Endothelial cell (in vitro differentiated cells): ENCODE results near the gene GIPC1. TPM values are rescaled to one million over a fixed set of nuclear protein-coding genes. Genes with fewer than 3 reads are reported as not detected.

ENCODE experiments used
- DNase-seq: peaks from one replicate; pipeline ENCODE4 v3.0.0; 2021; ENCODE audit warnings: low spot score
- H3K27ac Mint-ChIP-seq: one replicate; pipeline ENCODE4 v1.8.0; 2021; ENCODE audit warnings: mixed read lengths, inconsistent platforms; ENCODE audit not compliant: unreplicated experiment
- H3K27me3 Mint-ChIP-seq: one replicate; pipeline ENCODE4 v1.8.0; 2021; ENCODE audit warnings: mild to moderate bottlenecking, moderate library complexity, mixed read lengths, inconsistent platforms; ENCODE audit not compliant: unreplicated experiment
- H3K36me3 Mint-ChIP-seq: one replicate; pipeline ENCODE4 v1.8.0; 2021; ENCODE audit warnings: mild to moderate bottlenecking, low read depth, mixed read lengths, inconsistent platforms; ENCODE audit not compliant: unreplicated experiment
- H3K4me1 Mint-ChIP-seq: one replicate; pipeline ENCODE4 v1.8.0; 2021; ENCODE audit warnings: mild to moderate bottlenecking, mixed read lengths, inconsistent platforms; ENCODE audit not compliant: unreplicated experiment
- H3K4me3 Mint-ChIP-seq: one replicate; pipeline ENCODE4 v1.8.0; 2021; ENCODE audit warnings: mild to moderate bottlenecking, mixed read lengths, inconsistent platforms; ENCODE audit not compliant: unreplicated experiment
- H3K9me3 Mint-ChIP-seq: one replicate; pipeline ENCODE4 v1.8.0; 2021; ENCODE audit warnings: mixed read lengths, inconsistent platforms; ENCODE audit not compliant: unreplicated experiment
- total RNA-seq: library from RNA; stranded (reverse); fragmentation: NEBNext Ultra II Directional; extraction: Animal tissue kit (Norgen Biotek cat#: 25700); gene quantifications from one replicate; pipeline ENCODE4 v1.2.1, GENCODE V29; 2021; ENCODE audit not compliant: unreplicated experiment
- TF ChIP-seq, protein P1 (sequence below): fragments of 200-600 bp; sonication (generic); IDR thresholded peaks from one replicate; pipeline ENCODE4 v1.5.0; 2021; ENCODE audit warnings: antibody characterized with exemption; ENCODE audit not compliant: unreplicated experiment

GIPC1 gene
- total RNA-seq, 1 donor from 2014 or later, result 106 TPM

DNA sequence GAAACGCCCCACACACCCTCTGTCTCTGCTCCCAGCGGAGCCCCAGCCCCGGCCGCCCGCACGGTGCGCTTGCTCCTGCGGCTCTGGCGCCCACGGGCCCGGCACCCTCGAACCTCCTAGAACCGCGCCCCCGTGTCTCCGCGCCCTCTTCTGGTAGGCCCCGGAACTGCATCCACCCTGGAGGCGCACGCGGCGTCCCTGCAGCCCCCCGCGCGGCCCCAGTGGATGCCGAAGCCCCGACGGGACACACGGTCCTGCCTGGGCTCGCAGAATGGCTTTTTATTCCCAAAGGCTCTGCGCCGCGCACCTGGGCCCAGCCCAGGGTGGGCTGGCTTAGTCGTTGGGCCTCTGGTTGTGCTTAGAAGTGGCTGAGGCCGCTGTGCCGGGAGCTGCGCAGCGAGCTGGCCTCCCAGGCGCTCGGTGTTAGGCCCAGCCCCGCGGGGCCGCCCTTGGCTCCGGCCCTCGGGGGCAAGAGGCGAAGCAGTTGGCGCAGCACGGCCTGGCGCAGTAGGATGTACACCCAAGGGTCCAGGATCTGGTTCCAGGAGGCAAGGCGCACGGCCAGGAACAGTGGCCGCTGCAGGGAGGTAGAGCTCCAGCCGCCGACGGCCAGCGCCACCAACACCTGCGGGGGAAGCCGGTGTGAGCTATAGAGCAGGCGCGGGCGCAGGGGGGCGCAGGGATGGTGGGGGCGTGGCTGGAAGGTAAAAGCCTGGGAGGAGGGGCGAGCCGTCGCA lies 23.6 kb downstream of the GIPC1 start:
- Mint-ChIP-seq H3K4me3 (no peak overlapping the region), H3K27me3 (peaks cover 33% of the 10 kb centered on the region), H3K36me3 (peaks cover 17% of the 10 kb centered on the region), H3K9me3 (no peaks in the 10 kb centered on the region), H3K27ac (no peak overlapping the region), H3K4me1 (peaks cover 13% of the 10 kb centered on the region)
- DNase-seq, result peak; percentile 87
- TF ChIP-seq, protein P1, sequence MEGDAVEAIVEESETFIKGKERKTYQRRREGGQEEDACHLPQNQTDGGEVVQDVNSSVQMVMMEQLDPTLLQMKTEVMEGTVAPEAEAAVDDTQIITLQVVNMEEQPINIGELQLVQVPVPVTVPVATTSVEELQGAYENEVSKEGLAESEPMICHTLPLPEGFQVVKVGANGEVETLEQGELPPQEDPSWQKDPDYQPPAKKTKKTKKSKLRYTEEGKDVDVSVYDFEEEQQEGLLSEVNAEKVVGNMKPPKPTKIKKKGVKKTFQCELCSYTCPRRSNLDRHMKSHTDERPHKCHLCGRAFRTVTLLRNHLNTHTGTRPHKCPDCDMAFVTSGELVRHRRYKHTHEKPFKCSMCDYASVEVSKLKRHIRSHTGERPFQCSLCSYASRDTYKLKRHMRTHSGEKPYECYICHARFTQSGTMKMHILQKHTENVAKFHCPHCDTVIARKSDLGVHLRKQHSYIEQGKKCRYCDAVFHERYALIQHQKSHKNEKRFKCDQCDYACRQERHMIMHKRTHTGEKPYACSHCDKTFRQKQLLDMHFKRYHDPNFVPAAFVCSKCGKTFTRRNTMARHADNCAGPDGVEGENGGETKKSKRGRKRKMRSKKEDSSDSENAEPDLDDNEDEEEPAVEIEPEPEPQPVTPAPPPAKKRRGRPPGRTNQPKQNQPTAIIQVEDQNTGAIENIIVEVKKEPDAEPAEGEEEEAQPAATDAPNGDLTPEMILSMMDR, result peak; percentile 98

DNA sequence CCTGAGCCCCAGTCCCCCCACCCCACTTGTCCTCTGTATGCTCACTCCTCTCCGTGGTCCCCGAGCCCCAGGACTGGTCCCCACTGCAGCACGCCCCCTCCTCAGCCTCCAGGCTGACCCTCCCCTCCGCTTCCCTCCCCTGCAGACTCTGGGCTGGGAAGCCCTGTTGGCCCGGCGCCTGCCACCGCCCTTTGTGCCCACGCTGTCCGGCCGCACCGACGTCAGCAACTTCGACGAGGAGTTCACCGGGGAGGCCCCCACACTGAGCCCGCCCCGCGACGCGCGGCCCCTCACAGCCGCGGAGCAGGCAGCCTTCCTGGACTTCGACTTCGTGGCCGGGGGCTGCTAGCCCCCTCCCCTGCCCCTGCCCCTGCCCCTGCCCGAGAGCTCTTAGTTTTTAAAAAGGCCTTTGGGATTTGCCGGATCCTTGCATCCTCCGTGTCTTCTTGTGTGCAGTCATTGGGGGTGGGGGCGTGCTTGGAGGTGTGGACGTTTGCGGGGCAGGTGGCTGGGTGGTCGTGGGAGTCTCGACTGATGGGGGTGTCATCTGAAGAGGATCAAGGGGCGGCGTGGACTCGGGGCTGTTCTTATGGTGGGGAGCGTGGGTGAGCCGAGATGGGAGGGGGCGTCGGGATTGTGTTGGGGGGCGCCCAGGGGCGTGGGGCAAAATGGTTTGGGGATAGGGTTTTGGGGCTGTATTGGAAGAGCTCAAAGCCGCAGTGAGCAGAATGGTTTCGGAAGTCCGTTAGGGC lies 24.3 kb downstream of the GIPC1 start:
- TF ChIP-seq, protein P1, result no peak
- no peak for DNase-seq
- H3K4me1 Mint-ChIP-seq, result peaks cover 12% of the 10 kb centered on the region
- H3K9me3 Mint-ChIP-seq, result no peaks in the 10 kb centered on the region
- peaks cover 32% of the 10 kb centered on the region for H3K27me3 Mint-ChIP-seq
- H3K27ac Mint-ChIP-seq, result no peak overlapping the region
- H3K4me3 Mint-ChIP-seq, result peak overlapping the region; percentile 47
- peaks cover 15% of the 10 kb centered on the region for H3K36me3 Mint-ChIP-seq

DNA sequence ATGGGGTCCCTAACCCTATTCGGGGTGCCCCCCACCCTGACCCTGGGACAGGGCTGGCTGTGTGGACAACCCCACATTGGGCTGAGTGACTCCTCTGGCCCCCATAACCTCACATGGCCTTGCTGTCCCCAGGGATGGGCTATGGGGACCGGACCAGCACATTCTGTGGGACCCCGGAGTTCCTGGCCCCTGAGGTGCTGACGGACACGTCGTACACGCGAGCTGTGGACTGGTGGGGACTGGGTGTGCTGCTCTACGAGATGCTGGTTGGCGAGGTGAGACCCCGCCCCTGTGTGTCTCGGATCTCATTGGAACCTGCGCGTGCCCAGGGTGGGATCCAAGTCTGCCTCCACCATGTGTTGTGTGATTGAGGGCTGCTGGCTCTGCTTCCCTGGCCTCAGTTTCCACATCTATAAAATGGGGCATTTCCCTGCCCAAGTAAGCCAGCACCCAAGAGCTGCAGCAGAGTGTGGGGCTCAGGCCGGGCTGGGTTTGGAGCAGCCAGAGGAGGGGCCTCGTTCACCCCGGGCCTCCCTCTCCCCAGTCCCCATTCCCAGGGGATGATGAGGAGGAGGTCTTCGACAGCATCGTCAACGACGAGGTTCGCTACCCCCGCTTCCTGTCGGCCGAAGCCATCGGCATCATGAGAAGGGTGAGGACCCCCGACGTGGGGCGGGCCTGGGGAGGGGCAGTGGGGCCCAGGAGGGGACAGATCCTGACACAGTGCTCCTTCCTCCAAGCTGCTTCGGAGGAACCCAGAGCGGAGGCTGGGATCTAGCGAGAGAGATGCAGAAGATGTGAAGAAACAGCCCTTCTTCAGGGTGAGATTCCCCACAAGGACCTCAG lies 25.7 kb downstream of the GIPC1 start:
- TF ChIP-seq, protein P1, result no peak
- Mint-ChIP-seq H3K27me3 (peaks cover 23% of the 10 kb centered on the region), H3K36me3 (peaks cover 8% of the 10 kb centered on the region), H3K4me1 (peaks cover 4% of the 10 kb centered on the region), H3K4me3 (no peak overlapping the region), H3K9me3 (no peaks in the 10 kb centered on the region), H3K27ac (no peak overlapping the region)
- DNase-seq, result no peak

DNA sequence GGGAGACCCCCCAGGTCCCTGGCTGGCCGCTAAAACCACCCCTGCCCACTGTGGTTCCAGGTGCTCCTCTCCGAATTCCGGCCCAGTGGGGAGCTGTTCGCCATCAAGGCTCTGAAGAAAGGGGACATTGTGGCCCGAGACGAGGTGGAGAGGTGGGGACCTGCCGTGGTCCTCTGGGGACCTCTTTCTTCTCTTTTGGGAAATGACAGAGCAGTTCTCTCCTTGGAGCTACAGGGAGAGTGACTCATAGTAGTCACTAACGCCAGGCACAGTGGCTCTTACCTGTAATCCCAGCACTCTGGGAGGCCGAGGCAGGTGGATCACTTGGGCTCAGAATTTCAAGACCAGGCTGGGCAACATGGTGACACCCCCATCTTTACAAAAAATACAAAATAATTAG lies 28.1 kb downstream of the GIPC1 start:
- no peak for DNase-seq
- H3K4me1 Mint-ChIP-seq, result peaks cover 1% of the 10 kb centered on the region
- H3K27me3 Mint-ChIP-seq, result peaks cover 13% of the 10 kb centered on the region
- H3K27ac Mint-ChIP-seq, result peak overlapping the region; percentile 18
- peaks cover 11% of the 10 kb centered on the region for H3K36me3 Mint-ChIP-seq
- H3K9me3 Mint-ChIP-seq, result no peaks in the 10 kb centered on the region
- TF ChIP-seq, protein P1, result no peak
- H3K4me3 Mint-ChIP-seq, result no peak overlapping the region
